ENCODE data around the gene KCNN3. TPM values are rescaled to one million over a fixed set of nuclear protein-coding genes. Genes with fewer than 3 reads are reported as not detected.

The KCNN3 gene
- total RNA-seq, 1 experiment from 2014 or later: 0.73 TPM

GRCh38 chr1:154813846-154814505, 56.1 kb downstream of the KCNN3 start:
- intact Hi-C loops (cut with micrococcal nuclease; ENCODE audit: unreplicated experiment): no loop called here
- no peak for DNase-seq (ENCODE audit: low spot score)
- Histone ChIP-seq H3K27me3 (replicated peaks; ENCODE audit: insufficient read depth, low read depth, low read length, poor library complexity) (no peaks in the 10 kb centered on the region), H3K9me3 (ENCODE audit: low read depth, low read length, poor library complexity, severe bottlenecking) (no peaks in the 10 kb centered on the region), H3K4me3 (ENCODE audit: low read depth, low read length, poor library complexity, severe bottlenecking) (no peak overlapping the region), H3K27ac (ENCODE audit: low read depth, low read length, poor library complexity, severe bottlenecking) (no peak overlapping the region), H3K4me1 (ENCODE audit: insufficient read depth, low read length, poor library complexity, severe bottlenecking) (peaks cover 25% of the 10 kb centered on the region), H3K36me3 (ENCODE audit: insufficient read depth, low read length, poor library complexity, severe bottlenecking) (no peaks in the 10 kb centered on the region)
- TF ChIP-seq CTCF (conservative IDR thresholded peaks at IDR 0.05; ENCODE audit: low read depth, low read length) (no peak), EZH2 (IDR thresholded peaks at IDR 0.05; ENCODE audit: borderline replicate concordance, low read depth, low read length, poor library complexity, severe bottlenecking) (no peak)
- no TSS peak for BruUV-seq (replicated peaks)
- ChIA-PET CTCF (no interaction called here), POLR2A (ENCODE audit: low non-redundant PET) (no interaction called here)

- Histone ChIP-seq H3K4me3 (ENCODE audit: low read depth, low read length, poor library complexity, severe bottlenecking) (no peak overlapping the region), H3K27ac (ENCODE audit: low read depth, low read length, poor library complexity, severe bottlenecking) (no peak overlapping the region), H3K9me3 (ENCODE audit: low read depth, low read length, poor library complexity, severe bottlenecking) (no peaks in the 10 kb centered on the region), H3K27me3 (replicated peaks; ENCODE audit: insufficient read depth, low read depth, low read length, poor library complexity) (no peaks in the 10 kb centered on the region), H3K36me3 (ENCODE audit: insufficient read depth, low read length, poor library complexity, severe bottlenecking) (no peaks in the 10 kb centered on the region), H3K4me1 (ENCODE audit: insufficient read depth, low read length, poor library complexity, severe bottlenecking) (peaks cover 25% of the 10 kb centered on the region)
- ChIA-PET POLR2A (ENCODE audit: low non-redundant PET) (interaction anchor here (0.6 kb wide), 1 partner anchor 24 kb away, joined by 4 read pairs; no protein-coding TSS in a partner anchor), CTCF (no interaction called here)
- no TSS peak for BruUV-seq (replicated peaks)
- peak; percentile 50 for DNase-seq (ENCODE audit: low spot score)
- no peak for TF ChIP-seq CTCF (conservative IDR thresholded peaks at IDR 0.05; ENCODE audit: low read depth, low read length)
- TF ChIP-seq EZH2 (IDR thresholded peaks at IDR 0.05; ENCODE audit: borderline replicate concordance, low read depth, low read length, poor library complexity, severe bottlenecking): no peak
- intact Hi-C loops (cut with micrococcal nuclease; ENCODE audit: unreplicated experiment): no loop called here
Observed at GRCh38 chr1:154813300-154813816, 56.7 kb downstream of the KCNN3 start.

- intact Hi-C loops (cut with micrococcal nuclease; ENCODE audit: unreplicated experiment): no loop called here
- CTCF ChIA-PET: no interaction called here
- Histone ChIP-seq H3K27ac (ENCODE audit: low read depth, low read length, poor library complexity, severe bottlenecking) (no peak overlapping the region), H3K27me3 (replicated peaks; ENCODE audit: insufficient read depth, low read depth, low read length, poor library complexity) (no peaks in the 10 kb centered on the region), H3K9me3 (ENCODE audit: low read depth, low read length, poor library complexity, severe bottlenecking) (no peaks in the 10 kb centered on the region), H3K4me3 (ENCODE audit: low read depth, low read length, poor library complexity, severe bottlenecking) (no peak overlapping the region), H3K36me3 (ENCODE audit: insufficient read depth, low read length, poor library complexity, severe bottlenecking) (no peaks in the 10 kb centered on the region), H3K4me1 (ENCODE audit: insufficient read depth, low read length, poor library complexity, severe bottlenecking) (peaks cover 25% of the 10 kb centered on the region)
- no TSS peak for BruUV-seq (replicated peaks)
- POLR2A ChIA-PET (ENCODE audit: low non-redundant PET): interaction anchor here (0.6 kb wide), 1 partner anchor 23 kb away, joined by 4 read pairs; no protein-coding TSS in a partner anchor
- DNase-seq (ENCODE audit: low spot score): no peak
- no peak for TF ChIP-seq CTCF (conservative IDR thresholded peaks at IDR 0.05; ENCODE audit: low read depth, low read length)
- no peak for TF ChIP-seq EZH2 (IDR thresholded peaks at IDR 0.05; ENCODE audit: borderline replicate concordance, low read depth, low read length, poor library complexity, severe bottlenecking)
Observed at GRCh38 chr1:154812877-154813276, 57.2 kb downstream of the KCNN3 start.
